Mucosa of gallbladder (tissue), 1 donor: ENCODE measurements around the gene TTC8. TPM values are rescaled to one million over a fixed set of nuclear protein-coding genes. Genes with fewer than 3 reads are reported as not detected.

Experiments used
- DNase-seq: peaks from one replicate; pipeline ENCODE4 v3.0.0-alpha.2; 2020; ENCODE audit warnings: low spot score
- total RNA-seq: library from RNA; stranded (reverse); gene quantifications from one replicate; pipeline ENCODE4 v1.2.1, GENCODE V29; 2021
- donor health status: DM: no; HTN: no; CAD: no.

The TTC8 gene
- total RNA-seq, 1 donor from 2014 or later: 21.1 TPM

DNA sequence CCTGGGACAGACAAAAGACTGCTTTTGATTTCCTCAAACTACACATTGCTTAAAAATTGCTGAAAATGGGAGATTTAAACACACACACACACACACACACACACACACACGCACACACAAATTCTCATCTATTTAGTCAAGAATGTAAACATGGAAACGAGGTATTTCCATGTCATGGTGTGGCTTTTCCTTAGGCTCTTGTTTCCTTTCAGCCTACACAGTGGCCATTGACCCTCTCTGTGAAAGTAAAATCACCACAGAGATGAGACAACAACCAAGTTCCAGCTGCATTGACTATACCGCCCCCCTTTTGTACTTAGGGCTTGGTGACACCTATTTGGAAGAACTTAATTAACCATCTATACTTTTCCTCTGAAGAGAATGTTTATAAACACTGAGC lies 41.9 kb downstream of the TTC8 start:
- DNase-seq: no peak

DNA sequence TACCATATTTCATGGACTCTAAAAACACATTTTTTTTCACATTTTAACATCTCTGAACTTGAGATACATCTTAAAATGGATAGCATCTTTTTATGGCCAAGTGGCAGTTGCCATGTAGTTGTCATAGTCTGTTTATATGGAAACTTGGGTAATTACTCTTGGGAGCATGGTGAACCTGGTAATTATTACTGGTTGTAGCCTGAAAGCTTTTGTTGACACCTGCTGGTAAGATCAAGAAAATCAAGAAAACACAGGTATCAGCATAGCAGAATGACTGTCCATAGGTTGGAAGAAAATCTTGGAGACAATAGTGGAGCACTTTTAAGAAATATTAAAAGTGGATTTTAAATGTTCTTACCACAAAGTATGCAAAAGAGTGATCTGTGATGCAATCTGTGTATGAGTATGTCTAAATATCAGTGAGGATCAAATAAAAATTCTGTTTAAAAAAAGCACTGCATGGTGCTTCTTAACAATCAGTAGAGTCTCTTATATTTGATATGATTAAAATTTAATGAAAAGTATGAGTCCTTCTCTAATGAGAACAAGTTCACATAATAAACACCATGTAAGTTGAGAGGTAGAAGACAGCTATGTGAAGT lies 44.2 kb downstream of the TTC8 start:
- DNase-seq: no peak

DNA sequence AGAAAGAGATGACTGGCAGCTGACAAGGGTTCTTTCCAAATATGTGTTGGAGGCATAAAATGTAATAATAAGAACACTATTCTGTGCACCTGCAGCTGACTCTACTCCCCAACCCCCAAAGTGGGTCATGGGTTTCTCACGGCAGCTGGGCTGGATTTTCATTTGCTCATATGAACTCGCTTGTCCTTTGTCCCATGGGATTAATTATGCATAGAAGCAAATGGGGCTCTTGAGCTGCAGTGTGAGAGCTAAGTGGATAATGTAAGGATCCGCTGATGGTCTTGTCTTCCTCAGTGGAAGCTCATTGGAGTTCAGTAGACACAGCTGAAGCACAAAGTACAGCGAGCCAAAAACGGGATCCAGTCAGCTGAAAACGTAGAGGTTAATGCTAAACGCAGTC lies 46.3 kb downstream of the TTC8 start:
- no peak for DNase-seq

DNA sequence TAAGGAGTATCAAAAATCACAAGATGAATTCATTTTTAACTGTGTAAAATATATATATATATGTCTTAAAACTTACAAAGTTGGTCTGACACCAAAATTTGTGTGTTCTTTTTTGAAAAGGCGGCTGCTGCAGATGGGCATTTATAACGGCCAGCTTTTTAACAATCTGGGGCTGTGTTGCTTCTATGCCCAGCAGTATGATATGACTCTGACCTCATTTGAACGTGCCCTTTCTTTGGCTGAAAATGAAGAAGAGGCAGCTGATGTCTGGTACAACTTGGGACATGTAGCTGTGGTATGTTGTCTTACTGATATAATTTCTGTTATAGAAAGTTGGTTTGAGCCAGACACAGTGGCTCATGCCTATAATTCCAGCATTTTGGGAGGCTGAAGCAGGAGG lies 47.0 kb downstream of the TTC8 start:
- no peak for DNase-seq

DNA sequence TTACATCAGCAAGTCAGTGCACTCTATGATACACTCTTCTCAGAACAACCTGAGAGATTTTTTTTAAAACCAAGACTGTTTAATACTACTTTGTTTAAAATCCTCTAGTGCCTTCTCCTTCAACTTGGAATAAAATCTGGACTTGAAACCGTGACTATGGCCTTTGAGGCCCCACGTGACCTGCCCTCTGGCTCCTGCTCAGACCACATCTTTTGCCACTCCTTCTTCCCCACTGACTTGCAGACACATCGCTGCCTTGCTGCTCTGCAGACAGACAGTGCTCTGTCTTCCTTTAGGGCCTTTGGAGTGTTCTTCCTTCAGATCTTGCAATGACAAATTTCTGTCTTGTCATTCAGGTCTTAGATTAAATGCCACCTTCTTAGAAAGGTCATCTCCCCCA lies 48.5 kb downstream of the TTC8 start:
- no peak for DNase-seq

DNA sequence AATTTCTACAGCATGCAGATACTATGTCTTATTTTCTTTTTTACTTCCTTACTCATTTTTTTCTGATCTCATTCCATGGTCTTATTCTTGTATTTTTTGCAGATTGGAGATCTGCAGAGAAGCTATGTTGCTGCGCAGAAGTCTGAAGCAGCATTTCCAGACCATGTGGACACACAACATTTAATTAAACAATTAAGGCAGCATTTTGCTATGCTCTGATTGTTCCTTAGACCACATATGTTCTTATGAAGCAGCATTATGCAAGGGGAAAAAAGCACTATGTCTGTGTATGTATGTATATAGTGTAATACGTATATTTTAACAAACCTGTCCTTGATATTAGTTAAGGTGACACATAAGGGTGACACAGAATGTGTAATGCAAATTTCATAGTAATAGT lies 52.7 kb downstream of the TTC8 start:
- DNase-seq: no peak

DNA sequence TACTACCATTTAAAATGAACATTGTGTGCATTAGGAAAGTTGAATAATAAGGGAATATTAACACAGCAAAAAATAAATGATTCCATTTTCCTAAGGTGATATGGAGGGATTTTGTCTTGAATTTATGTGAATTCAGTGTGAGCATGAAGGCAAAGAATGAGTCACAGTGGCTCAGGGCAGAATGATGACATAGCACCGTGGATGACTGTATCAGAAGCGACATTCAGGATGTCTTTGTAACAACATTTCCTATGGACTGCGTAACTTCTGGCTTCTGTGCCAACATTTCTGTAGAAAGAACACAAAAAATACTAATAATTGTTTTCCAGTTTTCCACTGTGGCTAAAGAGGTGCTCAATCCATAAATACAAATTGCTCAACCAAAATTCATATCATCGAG lies 54.6 kb downstream of the TTC8 start:
- DNase-seq: no peak

DNA sequence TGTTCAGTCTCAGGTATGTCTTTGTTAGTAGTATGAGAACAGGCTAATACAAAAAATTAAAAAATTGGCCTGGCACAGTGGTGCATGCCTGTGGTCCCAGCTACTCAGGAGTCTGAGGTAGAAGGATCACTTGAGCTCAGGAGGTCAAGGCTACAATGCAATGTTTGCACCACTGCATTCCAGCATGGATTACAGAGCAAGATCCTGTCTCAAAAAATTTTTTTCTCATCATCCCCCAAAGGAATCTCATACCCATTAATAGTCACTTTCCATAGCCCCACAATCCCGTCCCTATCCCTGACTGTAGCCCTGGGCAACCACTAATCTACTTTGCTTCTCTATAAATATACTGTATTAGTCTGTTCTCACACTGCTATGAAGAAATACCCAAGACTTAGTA lies 57.8 kb downstream of the TTC8 start:
- DNase-seq: no peak

DNA sequence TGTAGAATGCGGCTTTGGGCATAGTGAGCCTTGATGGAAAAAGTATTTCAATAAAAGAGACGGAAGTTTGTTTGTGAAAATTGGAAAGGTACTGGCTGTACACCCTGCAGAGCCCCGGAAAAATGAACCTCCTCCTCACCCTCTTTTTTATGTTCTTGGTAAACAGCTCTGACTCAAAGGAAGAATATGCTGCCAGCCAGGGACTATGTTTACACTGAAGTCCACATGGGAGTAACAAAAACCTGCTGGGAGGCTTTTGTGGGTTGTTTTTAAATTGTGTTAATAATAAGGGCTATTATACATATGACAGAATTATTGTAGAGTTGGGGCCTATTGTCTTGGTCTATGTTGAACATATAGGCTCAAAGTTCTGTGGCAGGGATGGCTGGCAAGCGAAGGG lies 70.7 kb downstream of the TTC8 start:
- no peak for DNase-seq

DNA sequence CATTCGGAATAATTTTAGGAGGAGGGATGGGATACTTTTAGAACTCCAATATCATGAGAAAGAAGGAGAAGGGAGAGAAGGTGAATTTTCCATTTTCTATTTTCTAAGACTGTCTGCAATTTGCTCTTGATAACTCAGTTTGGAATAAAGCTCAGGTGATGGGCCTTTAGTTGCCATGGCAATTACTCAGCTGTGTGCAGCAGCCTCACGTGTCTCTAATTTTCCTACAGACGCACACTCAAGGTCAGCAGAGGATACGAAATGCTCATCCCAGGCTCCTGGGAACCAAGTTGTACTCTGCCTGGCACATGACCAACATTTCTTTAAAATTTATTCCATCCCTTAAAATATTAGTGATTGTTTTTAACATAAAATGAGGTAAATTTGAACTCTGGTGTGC lies 76.7 kb downstream of the TTC8 start:
- no peak for DNase-seq

DNA sequence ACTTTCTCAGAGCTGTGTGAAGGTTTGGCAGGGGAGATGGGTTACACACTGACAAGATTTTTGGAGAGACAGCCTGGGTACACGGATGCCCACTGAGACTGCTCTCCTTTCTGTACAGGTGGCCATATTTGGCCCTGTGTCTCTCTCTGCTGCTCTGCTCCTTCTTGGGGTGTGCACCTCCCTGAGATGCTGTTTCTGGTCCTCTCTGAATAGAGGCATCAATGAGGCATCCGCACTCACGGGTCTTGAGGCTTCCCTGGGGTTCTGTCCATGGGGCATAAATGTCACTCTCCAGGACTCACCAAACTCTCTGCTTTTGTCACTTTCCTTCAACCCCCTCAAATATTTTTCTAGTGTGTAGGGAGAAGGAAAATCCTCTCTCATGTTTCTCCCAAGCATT lies 77.5 kb downstream of the TTC8 start:
- no peak for DNase-seq

DNA sequence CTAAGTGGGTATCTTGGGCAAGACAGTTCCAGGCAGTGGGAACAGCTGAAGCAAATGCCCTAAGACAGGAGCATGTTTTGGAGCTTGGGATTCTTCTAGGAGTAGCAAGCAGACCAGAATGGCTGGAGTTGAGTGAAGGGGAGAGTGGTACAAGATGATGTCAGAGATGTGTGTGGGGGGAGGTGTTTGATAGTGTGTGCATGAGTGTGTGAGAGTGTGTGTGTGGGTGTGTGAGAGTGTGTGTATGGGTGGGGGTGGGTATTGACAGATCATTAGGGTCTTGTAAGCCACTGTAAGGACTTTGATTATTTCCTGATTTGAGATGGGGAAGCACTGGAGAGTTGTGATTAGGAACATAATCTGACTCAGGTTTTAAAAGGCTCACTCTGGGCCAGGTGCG lies 78.4 kb downstream of the TTC8 start:
- no peak for DNase-seq

DNA sequence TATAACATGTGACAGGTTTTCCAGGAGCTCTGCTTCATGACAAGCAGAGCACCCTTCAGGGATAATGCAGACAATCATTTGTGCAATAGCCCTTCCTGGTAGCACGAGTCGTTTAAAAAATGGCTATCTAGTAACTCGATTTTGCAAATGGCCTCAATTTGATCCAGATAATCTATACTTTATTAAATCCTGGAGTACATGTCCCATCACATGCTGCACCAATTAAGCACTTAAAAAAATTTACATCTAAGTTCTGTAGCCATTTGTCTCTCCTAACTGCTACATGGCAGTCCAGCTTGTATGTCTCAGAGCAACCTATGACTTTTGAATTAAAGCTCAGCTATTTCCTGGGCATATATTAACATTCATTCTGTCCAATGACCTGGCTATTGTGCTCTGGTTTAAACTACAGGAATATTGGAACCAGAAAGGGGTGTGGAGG lies 79.8 kb downstream of the TTC8 start:
- DNase-seq: no peak

DNA sequence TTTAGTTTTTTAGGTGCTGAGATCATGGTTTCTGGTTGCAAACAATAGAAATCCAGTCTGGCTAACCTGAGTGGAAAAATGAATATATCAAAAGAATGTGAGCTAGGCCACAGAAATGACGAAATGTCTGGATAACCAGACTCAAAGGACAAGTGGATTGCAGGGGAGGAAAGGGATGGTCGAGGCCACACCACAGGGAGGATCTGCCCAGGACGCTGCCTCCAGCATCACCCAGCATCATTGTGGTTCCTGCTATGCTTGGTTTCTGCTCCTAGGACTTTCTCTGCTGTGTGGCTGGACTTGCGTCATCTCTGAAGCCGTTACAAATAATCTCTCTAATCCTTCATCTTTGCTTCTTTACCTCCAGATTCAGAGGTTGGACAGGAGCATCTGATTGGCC lies 80.4 kb downstream of the TTC8 start:
- DNase-seq: no peak

DNA sequence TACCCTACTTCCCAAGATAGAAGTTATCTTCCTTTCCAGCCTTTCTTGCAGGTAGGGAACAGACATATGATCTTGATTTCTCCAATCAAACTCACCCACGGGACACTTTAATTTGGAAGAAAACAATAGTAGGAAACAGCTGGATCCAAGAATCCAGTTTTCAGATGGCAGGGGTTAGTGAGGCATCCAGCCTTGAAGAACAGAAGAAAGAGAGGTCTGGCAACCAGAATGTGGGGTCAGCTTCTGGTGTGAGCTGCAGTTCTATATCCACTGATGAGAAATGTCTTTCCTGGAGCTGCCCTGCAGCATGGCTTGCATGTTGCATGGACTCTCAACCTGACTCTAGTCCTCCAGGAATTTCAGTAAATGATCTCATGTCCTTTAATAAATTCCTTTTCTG lies 83.8 kb downstream of the TTC8 start:
- DNase-seq: no peak

DNA sequence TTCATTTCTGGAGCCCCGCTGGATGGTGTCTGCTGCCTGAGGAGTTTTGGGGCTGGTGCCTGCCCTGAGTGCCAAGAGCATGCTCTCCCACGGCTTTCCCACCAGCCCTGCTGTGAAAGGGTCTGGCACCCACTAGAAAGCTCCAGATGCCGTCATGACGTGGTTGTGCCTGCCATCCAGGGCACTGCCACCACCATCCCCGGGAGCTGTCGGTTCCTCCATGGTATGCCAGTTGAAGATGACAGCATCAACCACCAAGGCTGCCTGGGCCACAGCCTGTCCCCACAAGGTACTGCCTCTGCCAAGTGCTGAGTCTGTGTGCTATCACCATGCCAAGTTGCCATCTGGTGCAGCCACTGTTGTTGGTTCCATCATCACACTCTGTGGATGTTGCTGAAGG lies 85.9 kb downstream of the TTC8 start:
- no peak for DNase-seq

DNA sequence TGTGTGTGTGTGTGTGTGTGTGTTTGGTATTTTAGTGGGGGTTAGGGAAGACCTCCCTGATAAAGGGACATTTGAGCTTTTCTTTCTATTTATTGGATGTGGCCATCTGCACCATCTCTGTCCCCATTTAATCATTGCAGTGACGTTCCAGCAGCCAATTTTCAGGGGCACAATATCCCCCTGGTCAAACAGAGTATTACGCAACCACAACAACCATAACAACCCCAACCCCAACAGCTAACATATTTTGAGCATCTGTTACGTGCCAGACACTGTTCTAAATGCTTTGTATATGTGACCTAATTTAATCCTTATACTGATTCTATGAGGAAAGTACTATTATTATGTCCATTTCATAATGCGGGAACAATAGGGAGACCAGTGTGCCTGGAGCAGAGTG lies 87.4 kb downstream of the TTC8 start:
- DNase-seq: no peak

DNA sequence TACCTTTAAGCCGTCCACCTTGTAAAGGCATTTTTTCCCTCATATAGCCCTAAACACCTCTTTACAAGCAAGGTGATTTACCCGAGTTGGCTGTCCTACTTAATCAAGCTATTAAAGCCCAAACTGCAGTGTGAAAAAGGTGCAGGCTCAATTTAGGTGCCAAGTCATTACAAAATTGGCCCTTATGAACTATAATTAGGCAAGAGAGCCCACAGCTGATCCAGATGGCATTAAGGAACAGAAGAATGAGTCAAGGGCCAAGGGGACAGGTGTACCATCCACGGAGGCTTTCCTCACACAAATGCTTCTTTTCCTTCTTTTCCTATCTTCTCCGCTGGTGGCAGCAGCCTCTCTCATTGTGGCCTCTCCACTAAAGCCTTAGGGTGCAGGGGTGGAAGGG lies 90.5 kb downstream of the TTC8 start:
- no peak for DNase-seq

DNA sequence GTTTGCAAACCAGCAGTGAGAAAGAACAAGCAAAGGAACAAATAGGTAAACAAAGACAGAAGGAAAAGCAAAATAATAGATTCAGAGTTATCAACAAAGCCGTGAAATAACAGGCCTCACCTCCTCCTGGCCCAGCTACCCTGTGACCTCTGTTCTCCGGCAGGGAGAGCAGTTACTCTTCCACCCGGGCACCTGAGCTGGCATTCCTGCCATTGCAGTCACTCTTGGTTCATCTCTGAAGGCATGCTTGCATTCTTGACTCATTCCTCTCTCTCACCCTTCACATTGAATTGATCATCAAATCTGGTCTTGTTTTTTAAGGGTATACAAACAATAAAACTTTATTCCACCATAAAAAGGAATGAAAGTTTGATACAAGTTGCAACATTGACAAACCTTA lies 95.1 kb downstream of the TTC8 start:
- DNase-seq: no peak

Other genes with a start within 250 kb of the TTC8 start
- 1.7 TPM for gene EML5, start 31.7 kb upstream of the TTC8 start, total RNA-seq